ENCODE results near the gene WBP11.

The WBP11 gene

DNA sequence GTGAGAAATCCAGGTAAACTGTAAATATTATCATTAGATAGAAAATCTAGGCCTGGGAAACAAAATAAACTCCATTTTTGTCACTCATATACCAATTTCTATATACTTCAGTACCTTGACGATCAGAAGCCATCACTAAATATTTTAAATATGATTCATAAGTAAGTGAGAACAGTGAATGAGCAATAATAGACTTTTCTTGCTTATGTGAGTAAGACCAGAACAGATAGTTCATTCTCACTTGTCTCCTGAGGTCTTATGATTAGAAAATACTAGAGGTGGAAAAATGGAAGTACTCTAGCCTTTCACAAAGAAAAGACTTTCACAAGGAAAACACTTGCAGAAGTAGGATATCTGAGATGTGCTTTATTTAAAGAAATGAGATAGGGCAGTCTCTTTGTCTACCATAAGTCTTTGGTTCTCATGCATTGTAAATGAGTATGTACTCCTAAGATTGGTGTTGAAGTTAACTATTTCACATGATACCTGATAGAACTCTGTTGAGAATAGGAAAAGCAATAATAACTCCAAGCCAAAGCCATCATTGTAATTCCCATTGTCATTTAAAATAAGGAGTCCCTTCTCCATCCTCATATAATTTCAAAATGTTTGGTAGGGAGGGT, 20.8 kb upstream of the WBP11 start:
- no peak for DNase-seq

DNA sequence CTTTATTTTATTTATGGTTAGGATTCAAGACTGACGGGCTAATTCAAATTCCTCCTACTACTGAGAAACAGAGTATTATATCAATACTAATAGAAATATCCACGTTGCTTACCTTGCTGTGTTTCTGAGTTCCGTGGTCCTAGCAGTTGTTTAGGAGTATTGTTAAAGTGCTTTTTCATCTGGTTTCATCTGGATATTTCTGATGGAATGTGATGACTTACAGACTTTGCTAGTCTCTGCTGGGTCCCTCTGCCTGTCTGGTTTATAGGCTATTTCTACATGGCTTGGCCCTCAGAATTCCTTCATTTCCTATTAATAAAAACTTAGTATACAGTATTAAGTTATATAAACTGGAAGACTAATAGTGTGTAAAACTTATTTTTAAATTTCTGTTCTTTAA, 10.7 kb upstream of the WBP11 start, which contains the start of gene SMCO3:
Gene SMCO3 (minus strand): TSS at position 169 of the 400 bp plus-strand sequence. CDS start 7,502 bp downstream, outside the sequence.
- DNase-seq = no peak

DNA sequence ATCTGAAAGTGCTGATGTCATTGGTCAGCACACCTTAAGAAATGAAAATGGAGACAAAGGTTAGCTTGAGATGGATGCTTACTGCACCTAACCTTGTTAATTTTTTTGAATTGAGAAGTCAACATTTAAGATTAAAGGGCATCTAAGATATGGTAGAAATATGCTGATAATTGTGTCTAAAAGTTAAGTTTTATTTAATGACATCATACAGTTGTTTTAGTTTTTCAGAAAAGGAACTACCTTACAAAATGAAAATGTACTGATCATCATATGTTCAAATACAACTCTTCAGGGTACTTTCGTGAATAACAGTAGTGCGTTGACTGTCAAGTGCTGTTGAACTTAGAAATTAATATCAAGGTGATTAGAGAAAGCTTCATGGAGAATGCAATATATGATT, 8.2 kb upstream of the WBP11 start:
- DNase-seq = no peak

DNA sequence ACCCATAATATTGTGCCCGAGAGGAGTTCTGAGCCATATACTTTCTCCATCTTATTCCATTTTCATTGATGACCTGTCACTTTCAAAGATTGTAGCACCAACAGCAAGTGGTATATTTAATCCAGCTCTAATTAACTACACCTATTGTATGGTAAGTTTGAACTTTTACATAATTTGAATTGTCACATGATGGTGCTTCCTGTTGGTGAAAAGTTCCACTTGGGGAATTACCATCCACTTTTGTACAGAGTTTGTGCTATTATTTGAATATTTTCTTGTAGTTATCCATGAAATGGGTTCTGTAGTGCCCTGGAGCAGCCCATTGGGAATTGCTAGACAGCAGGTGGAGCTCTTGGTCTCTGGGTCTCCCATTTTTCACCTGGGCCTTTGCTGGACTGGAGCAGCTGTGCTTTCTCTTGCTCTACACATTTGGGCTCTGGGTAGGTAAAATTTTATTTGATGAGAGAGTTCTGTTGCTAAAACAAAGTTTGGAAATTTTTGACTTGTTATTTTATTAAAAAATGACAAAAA, 7.7 kb upstream of the WBP11 start:
- no peak for DNase-seq

DNA sequence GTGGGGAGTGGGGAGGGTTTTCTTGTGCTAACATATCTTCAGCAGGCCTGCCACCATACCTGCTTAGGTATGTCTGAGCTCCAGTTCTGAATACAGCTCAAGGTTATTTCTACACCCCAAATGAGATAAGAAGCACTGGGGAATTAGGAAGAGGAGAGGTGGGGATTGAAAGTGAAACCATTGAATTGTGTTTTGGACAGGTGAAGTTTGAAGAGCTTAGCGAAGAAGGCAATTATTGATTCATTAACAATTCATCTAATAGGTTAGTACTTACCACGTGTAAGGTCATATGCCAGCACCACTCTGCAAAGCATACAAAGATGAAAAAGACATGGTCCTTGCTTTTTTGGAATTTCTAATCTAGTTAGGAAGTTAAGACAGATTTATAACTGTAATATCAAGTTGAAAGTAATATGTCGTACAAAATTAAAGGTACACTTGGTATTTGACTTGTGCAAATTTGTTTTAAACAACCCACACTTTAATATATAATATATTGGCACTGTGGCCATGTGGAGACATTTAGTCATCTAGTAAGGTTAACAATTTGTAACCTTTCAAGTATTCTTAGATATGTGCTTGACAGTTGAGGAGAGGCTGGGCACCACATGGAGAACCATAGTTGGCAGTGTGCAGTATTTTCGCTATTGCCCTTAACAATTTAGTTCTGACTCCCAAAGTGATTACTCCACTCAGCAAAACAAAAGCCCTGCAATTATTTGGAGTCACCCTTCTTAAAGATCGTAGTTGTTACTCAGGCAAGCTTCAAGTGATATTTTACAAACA, 7.1 kb upstream of the WBP11 start:
- no peak for DNase-seq

DNA sequence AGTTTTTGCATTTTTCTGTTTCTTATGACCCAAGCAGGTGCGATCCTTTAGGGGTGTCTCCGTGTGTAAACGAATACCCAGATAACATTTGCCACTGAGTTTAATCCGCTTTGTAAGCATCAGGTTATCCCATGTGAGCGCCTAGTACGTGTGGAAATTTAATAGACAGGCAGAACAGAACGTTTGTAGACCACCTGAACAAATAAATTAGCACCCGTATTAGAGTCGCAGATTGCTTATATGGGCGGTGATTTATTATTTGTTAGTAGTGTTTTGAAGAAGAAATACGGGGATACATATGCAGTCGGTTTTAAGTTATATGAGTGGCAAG, 517 bp upstream of the WBP11 start:
- DNase-seq = no peak

DNA sequence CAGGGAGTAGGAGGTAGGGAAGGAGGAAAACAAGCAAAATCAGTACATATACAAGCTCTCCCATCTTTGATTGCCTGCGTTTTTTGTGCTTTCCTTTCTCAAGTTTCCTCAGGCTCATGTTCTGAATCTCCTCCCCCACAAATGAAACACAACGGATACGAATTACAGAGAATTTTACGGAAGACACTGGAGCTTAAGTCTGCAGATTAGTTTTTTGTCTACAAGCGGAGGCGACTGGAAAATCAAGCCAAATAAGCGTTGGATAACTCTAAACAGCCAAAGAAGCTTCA, 612 bp downstream of the WBP11 start:
- no peak for DNase-seq

DNA sequence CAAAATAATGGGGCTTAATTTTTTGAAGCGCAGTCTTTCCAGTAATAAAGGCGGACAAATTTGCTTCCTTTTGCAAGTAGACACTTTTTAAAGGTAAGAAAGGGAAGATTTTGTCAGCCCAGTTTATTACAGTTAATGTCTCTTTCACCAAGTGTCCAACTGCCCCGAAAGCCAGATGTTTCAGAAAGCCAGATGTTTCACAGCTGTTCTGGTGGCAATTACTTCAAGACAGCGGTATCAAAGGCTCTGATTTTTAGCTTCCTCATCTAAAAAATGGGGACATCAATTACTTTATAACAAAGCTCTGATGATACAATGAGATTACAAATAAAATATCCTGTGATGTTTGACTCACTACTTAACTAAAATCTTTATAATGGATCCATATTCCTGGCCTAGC, 1.0 kb downstream of the WBP11 start:
- DNase-seq = no peak

DNA sequence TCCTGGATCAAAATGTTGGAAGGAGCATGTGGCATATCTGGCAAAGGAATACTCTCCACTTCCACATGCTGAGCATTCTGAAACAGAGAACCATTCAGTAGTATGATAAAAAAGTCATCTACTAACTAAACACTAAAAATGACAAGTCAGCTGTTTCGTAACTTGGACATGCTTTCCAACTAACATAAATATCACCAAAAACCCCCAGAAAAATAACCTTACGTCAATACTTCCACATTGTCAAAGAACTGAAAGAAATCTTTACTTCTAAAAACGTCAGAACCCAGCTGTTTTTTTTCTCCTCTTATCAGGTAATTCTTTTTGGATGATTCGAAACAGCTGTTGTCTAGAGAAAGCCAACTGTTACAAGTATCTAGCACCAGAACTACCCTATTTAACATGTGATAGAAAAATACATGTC, 8.2 kb downstream of the WBP11 start:
- no peak for DNase-seq

DNA sequence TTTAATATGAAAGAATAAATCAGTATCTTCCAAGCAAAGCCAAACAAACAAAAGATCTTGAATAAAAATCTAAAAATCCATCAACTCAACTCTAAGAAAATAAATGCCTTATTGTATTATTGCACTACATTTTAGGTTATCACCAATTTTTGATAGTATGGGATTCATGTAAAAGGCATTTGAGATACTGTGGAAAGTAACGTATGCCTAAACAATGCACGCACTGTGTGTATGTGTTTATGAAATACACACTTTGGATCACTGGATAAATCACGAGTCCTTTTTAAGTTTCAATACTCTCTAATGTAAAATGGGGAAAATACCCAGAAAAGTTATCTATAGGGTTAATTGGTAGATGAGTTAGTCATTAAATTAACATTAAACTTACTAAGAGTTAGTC, 17.7 kb downstream of the WBP11 start:
- no peak for DNase-seq

DNA sequence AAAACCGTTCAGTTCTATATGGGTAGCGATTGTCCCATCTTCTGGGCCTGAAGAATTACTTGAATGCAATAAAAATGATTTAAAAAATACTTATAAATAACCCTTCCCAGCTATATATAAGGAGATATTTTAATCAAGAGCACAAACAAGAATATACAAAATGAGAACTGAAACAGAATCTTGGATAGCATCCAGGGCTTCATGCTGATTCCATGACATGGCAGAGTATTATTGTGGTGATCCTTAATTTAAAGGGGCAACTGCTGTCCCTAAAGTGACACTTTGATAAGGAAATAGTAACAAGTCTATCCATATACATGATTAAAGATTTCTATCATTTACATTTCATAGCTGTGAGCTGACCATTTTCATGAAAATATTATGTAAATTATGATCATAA, 18.8 kb downstream of the WBP11 start:
- DNase-seq = no peak

DNA sequence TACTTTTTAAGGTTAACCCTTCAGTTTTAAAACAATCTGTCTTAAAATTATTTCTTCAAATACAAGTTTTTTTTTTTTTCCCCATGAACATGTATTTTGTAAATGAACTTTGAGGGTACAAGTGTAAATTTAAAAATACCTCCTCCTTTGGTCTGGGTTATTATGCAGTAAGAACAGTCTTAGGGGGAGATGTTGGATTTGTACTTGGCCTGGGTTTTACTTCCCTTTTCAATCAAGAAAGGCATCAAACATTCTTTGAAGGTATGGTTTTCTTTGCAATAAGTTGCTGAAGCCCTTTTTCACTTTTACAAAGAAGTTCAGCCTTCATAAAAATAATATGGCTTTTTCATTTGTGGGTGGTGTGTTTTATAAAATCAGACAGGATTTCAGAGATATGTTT, 20.5 kb downstream of the WBP11 start:
- no peak for DNase-seq

DNA sequence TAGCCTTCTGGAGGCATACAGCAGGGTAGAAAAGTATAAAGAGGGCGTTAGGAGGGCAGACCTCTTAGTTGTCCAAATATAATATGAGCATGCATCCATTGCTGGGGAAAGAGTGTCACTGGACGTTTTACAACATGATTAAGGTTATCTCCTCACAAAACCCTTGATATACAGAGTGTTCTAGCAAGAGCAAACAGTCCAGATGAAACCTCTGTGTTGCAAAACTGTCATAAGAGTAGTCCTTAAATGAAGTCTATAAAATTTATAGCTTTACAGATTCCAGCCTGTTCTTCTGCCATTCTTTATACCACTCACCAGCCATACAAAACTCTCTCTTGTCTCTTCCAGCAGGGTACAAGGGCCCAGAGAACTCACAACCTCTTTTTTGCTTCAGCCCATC, 21.7 kb downstream of the WBP11 start:
- no peak for DNase-seq

DNA sequence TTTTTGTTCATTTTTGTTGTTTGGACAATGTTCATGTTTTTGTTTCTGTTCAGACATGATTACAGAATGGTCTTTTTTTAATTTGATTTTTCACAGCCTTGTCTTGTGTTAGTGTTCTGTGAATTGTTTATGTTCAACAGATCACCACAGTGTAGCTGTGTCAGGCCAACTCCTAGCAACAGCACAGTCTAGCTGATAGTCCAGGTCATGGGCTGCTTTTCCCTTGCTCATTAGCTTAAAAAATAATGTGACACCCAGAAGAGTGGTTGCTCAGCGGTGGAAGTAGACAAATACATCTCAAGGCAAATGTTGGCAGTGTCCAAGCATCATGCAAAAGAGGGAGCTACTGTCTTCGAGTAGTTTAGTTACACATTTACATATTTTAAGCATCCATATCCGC, 22.4 kb downstream of the WBP11 start:
- DNase-seq = no peak

DNA sequence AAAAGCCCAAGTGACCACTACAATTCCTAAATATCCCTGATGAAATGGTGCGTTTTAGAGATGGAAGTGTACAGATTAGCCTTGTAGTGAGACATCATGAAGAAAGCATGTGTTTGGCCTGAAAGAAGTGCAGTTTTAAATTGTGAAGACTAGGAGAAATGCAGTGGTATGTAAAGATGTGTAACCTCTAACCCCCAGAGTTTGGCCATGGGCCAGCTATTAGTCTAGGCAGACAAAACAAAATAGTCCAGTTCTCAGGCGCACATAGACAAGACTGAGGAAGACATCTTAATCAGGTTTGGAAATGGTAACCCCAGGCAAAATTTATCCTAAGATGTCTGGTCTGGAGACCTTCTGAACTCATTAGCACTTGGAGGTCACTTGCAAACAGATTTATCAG, 23.4 kb downstream of the WBP11 start:
- no peak for DNase-seq

DNA sequence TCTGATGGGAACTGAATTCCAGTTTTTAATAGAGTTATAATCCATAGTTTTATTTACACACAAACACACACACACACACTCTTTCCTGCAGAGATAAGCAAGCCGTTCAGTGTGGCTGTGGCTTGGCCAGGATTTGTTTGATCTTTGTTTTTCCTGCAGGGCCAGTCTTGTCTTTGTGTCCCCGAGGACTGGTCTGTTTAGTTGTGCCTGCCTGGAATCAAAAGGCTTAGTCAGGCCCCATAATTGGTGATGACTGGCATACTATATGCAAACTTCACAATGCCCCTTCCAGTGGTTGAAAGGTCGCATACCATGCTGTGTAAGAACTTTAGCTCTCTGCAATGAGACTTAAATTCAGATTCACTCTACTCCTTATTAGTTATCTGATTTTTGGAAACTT, 26.0 kb downstream of the WBP11 start:
- no peak for DNase-seq

DNA sequence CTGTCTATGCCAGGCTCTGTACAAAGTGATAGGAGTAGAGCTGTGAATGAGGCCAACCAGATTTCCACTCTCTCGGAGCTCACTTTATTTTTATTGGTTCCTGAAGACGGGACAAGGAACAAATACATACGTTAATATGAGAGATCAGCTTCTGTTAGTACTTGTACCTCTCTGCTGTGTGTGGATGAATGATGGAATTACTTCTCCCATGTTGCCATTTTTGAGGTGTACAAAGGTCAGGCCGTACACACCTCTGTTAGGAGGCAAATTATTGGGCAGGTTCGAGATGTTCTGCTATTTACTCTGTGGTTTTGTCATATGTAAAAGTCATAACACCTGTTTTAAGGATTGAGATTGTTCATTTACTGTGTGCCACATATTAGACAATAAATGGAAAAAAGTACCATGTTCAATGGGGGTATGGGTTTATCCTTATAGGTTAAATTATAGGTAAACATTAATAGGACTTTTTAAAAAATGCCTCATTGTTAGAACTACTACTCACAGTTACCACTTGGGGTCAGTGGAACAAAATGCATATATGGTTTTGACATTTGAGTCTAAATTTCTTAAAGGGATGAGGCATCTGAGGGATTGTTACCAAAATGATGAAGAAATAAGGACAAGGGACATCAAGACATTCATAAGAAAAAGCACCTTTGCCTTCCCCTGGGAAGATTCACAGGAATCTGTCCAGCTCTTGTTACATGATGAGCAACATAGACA, 26.9 kb downstream of the WBP11 start:
- DNase-seq = no peak

DNA sequence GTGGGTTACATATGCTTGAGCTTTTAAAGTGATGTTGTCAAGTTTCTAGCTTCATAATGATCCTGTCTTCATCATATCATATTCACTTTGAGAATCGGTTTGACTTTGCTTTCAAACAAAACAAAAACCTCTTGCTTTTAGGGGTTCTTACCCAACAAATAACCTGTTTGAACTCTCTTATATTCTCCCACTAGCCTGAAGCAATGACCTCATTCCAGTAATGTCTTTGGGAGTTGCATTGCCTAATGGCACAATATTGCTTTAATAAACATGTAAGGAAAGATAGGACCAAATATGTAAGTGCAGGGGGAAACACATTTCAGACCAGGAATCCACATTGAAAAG, 27.7 kb downstream of the WBP11 start:
- DNase-seq = no peak

DNA sequence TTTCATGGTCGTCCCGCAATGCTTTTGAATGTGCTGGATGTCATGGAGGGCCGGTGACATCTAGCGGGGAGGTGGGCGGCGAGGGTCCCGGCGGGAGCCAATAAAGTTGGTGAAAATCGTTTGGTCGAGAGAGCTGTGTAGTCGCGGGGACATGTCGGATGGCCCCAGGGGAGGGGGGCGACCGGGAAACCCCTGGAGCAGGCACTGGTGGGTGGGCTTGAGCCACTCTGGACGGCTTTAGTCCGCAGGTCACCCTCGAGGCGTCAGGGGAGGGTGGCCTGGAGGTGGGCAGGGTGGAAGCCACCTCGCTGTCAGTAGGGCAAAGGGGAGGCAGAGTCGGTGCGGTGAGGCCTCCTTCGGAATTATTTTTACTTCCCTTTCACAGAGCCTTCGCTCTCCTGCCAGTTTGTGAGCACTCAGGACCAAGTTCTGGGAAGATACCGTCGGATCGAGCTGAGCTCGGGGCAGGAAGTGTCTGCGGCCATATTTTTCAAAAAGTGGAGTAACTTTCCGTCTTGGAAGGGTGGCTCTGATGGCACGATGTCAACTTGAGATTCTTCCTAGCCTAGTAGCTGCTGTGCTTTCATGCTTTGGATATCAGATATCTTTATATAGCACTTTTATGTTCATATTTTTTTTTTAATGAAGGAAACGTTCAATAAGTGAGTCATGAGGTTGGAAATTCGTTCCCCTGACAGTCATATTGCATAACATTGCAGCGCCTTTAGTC, 28.2 kb downstream of the WBP11 start:
- peak; percentile 17 for DNase-seq

DNA sequence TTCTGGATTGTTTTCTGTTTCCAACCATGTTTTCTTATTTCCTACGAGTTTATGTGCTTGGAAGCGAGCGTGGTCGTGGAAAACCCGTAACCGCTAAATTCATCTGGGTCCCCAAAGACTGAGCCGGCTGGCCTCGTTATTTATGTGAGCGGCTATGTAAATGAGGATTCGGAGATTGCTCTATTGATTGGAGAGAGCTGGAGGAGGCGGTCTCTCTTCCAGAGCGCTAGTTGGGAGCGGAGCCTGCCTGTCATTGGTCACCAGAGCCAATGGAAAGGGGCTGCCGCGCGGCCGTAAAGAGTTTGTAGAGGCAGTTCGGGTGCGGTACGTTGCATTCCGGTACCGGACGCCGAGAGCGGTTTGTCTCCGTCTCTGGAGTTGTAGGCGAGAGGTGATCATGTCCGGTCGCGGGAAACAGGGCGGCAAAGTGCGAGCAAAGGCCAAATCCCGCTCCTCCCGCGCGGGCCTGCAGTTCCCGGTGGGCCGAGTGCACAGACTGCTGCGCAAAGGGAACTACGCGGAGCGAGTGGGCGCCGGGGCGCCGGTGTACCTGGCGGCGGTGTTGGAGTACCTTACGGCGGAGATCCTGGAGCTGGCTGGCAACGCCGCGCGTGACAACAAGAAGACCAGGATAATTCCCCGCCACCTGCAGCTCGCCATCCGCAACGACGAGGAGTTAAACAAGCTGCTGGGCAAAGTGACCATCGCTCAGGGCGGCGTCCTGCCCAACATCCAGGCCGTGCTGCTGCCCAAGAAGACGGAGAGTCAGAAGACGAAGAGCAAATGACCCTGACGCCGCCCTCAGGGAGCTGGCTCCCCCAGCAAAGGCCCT, 29.0 kb downstream of the WBP11 start:
- DNase-seq = peak; percentile 81

DNA sequence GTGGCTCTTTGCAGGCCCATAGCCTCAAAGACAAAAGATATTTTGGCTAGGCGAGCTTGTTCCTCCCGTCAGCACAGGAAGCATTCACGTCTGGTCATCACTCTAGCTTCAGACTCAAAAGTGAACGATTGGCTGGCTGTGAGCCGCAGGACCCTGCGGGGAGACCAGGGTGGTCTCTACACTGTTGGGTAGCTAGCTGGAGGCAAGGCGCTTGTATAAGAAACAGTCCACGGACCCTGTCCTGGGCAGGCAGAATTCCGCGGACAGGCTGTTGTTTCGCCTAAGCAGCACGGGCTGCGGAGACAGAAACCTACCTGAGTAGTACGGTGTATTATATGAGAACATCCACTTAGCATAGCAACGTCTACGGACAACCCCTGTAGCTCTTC, 29.6 kb downstream of the WBP11 start:
- DNase-seq = peak; percentile 45

DNA sequence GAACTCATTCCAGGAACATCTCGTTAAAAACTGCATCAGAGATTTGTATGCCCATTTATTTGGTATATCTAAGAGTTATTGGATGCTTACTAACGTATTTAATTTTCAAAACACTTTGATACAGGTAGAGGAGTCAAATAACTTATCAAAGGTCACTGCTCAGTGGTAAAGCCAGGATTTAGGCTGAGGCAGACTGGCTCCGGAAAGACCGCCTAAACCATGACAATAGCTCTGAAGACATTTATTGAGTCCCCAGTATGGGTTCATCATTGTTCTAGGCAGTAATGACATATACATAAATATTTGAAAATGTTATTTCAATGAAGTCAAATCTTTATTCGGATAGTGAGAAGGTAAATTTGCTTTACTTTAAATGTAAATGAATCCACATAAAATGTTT, 30.3 kb downstream of the WBP11 start:
- no peak for DNase-seq
